ENCODE data around the gene VSX2. TPM values are rescaled to one million over a fixed set of nuclear protein-coding genes. Genes with fewer than 3 reads are reported as not detected.

Gene VSX2
- total and polyA plus RNA-seq, 2 experiments from 2014 or later: 0.49 to 0.52 TPM

DNA sequence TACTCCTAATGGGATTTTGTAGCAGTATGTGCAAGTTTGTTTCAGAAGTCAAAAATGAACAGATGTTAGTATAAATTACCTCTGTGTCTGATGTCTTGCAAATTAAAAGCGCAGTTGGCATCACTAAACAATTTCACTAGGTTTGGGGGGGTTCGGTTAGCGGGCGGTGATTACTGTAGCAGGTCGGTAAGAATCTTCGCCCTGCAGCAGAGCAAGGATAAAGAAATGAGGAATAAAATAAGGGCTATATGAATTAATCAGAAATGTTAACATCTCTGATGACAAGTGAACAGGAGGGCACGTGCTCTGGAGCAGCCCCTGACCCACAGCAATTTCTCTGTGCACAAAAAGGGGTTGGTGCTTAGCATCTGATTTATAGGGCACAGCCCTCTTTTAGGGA lies 43.6 kb upstream of the VSX2 start (continued):
- TF ChIP-seq, protein P1, sequence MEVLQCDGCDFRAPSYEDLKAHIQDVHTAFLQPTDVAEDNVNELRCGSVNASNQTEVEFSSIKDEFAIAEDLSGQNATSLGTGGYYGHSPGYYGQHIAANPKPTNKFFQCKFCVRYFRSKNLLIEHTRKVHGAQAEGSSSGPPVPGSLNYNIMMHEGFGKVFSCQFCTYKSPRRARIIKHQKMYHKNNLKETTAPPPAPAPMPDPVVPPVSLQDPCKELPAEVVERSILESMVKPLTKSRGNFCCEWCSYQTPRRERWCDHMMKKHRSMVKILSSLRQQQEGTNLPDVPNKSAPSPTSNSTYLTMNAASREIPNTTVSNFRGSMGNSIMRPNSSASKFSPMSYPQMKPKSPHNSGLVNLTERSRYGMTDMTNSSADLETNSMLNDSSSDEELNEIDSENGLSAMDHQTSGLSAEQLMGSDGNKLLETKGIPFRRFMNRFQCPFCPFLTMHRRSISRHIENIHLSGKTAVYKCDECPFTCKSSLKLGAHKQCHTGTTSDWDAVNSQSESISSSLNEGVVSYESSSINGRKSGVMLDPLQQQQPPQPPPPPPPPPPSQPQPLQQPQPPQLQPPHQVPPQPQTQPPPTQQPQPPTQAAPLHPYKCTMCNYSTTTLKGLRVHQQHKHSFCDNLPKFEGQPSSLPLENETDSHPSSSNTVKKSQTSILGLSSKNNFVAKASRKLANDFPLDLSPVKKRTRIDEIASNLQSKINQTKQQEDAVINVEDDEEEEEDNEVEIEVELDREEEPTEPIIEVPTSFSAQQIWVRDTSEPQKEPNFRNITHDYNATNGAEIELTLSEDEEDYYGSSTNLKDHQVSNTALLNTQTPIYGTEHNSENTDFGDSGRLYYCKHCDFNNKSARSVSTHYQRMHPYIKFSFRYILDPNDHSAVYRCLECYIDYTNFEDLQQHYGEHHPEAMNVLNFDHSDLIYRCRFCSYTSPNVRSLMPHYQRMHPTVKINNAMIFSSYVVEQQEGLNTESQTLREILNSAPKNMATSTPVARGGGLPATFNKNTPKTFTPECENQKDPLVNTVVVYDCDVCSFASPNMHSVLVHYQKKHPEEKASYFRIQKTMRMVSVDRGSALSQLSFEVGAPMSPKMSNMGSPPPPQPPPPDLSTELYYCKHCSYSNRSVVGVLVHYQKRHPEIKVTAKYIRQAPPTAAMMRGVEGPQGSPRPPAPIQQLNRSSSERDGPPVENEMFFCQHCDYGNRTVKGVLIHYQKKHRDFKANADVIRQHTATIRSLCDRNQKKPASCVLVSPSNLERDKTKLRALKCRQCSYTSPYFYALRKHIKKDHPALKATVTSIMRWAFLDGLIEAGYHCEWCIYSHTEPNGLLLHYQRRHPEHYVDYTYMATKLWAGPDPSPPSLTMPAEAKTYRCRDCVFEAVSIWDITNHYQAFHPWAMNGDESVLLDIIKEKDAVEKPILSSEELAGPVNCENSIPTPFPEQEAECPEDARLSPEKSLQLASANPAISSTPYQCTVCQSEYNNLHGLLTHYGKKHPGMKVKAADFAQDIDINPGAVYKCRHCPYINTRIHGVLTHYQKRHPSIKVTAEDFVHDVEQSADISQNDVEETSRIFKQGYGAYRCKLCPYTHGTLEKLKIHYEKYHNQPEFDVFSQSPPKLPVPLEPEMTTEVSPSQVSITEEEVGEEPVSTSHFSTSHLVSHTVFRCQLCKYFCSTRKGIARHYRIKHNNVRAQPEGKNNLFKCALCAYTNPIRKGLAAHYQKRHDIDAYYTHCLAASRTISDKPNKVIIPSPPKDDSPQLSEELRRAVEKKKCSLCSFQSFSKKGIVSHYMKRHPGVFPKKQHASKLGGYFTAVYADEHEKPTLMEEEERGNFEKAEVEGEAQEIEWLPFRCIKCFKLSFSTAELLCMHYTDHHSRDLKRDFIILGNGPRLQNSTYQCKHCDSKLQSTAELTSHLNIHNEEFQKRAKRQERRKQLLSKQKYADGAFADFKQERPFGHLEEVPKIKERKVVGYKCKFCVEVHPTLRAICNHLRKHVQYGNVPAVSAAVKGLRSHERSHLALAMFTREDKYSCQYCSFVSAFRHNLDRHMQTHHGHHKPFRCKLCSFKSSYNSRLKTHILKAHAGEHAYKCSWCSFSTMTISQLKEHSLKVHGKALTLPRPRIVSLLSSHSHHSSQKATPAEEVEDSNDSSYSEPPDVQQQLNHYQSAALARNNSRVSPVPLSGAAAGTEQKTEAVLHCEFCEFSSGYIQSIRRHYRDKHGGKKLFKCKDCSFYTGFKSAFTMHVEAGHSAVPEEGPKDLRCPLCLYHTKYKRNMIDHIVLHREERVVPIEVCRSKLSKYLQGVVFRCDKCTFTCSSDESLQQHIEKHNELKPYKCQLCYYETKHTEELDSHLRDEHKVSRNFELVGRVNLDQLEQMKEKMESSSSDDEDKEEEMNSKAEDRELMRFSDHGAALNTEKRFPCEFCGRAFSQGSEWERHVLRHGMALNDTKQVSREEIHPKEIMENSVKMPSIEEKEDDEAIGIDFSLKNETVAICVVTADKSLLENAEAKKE (CRISPR knock-in tag; IDR thresholded peaks at IDR 0.05): no peak
- TF ChIP-seq REST (IDR thresholded peaks at IDR 0.05; ENCODE audit: unreplicated experiment) (no peak), EZH2 (IDR thresholded peaks at IDR 0.05; ENCODE audit: low read depth, unreplicated experiment) (no peak), JUNB (IDR thresholded peaks at IDR 0.05; ENCODE audit: unreplicated experiment) (no peak), STAT1 (IDR thresholded peaks at IDR 0.05; ENCODE audit: unreplicated experiment) (no peak), CREB1 (CRISPR knock-in tag; IDR thresholded peaks at IDR 0.05; ENCODE audit: low read depth) (no peak), NANOG (IDR thresholded peaks at IDR 0.05; ENCODE audit: borderline replicate concordance) (no peak), POLR2AphosphoS5 (IDR thresholded peaks at IDR 0.05; ENCODE audit: low read depth) (no peak), ZNF114 (CRISPR knock-in tag; IDR thresholded peaks at IDR 0.05) (no peak), EZH2phosphoT487 (IDR thresholded peaks at IDR 0.05; ENCODE audit: unreplicated experiment) (no peak)
- TF ChIP-seq, protein P2, sequence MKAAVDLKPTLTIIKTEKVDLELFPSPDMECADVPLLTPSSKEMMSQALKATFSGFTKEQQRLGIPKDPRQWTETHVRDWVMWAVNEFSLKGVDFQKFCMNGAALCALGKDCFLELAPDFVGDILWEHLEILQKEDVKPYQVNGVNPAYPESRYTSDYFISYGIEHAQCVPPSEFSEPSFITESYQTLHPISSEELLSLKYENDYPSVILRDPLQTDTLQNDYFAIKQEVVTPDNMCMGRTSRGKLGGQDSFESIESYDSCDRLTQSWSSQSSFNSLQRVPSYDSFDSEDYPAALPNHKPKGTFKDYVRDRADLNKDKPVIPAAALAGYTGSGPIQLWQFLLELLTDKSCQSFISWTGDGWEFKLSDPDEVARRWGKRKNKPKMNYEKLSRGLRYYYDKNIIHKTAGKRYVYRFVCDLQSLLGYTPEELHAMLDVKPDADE (IDR thresholded peaks at IDR 0.05): no peak
